Measurements from ENCODE around the gene EHD2. TPM values are rescaled to one million over a fixed set of nuclear protein-coding genes. Genes with fewer than 3 reads are reported as not detected.
"Not testable (repeated sequence)": the region's sequence is repeated elsewhere in the genome, so short reads cannot be mapped to it uniquely, and the experiment has no call there.

The EHD2 gene
- total and polyA plus RNA-seq, 2 of the 13 experiments (the other 11 are each of a cell fraction or from before 2014, with no cell fraction given) = 0.09 to 0.28 TPM

DNA sequence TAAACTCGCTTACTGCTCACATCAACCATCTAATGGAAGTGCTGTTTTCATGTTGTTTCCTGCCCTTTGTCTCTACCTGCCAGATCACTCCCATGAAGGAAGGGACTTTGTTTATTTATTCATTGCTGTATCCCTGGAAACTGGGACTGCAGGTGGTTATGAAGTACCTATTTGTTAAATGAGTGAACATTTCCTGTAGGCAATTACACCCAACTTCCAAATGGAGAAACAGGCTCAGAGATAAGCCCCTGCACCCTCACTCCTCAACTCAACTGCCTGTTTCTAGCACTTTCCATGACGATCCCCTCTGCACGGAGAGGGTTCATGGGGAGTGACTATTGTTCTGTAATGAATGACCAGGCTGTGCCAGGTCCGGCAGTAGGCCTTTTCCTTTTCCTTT, 63.3 kb downstream of the EHD2 start (continued):
- TF ChIP-seq LCORL (IDR thresholded peaks at IDR 0.05) = no peak
- TF ChIP-seq LCORL (CRISPR knock-in tag; IDR thresholded peaks at IDR 0.05) = 0 out of 2 replicates have a peak, but pooled peaks have one; percentile 32
- TF ChIP-seq PPARG (CRISPR knock-in tag; conservative IDR thresholded peaks at IDR 0.05) = 0 out of 2 replicates have a peak, but pooled peaks have one; percentile 27

DNA sequence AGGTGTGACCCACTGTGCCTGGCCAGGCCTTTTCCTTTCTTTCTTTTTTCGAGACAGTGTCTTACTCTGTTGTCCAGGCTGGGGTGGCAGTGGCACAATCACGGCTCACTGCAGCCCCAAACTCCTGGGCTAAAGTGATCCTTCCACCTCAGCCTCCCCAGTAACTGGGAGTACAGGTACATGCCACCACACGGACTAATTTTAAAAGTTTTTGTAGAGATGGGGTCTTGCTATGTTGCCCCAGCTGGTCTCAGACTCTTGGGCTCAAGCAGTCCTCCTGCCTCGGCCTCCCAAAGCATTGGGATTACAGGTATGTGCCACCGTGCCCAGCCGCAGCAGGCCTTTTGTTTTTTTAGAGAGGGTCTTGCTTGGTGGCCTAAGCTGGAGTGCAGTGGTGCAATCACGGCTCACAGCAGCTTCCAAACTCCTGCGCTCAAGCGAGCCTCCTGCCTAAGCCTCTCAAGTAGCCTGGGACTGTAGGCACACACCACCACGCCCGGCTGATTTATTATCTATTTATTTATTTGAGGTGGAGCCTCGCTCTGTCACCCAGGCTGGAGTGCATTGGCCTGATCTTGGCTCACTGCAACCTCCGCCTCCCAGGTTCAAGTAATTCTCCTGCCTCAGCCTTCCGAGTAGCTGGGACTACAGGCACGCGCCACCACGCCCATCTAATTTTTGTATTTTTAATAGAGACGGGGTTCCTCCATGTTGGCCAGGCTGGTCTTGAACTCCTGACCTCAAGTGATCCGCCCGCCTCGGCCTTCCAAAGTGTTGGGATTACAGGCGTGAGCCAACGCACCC, 64.2 kb downstream of the EHD2 start:
- H2AFZ ChIP-seq (ENCODE audit: low read length); intact Hi-C loops (cut with micrococcal nuclease; ENCODE audit: unreplicated experiment); FAIRE-seq; H4K20me1 ChIP-seq (ENCODE audit: insufficient read depth, low read length); DNase-seq (ENCODE audit: low spot score); CTCF ChIA-PET (ENCODE audit: low intra/inter-chr PET ratio, low total read pairs); ATAC-seq; H3K27me3 ChIP-seq (ENCODE audit: control insufficient read depth in 1 of 2, insufficient read depth in 2 of 2, low read length in 2 of 2); in situ Hi-C loops (cut with HindIII; ENCODE audit: extremely low pct_ligation_motif_present, low pct_unique_long_range_greater_than_20kb); H3K9me3 ChIP-seq (ENCODE audit: low read length): not testable (repeated sequence)
- POLR2A ChIA-PET = interaction anchor here (0.8 kb wide), 1 partner anchor 14 kb away, joined by 3 read pairs; no protein-coding TSS in a partner anchor
- H3K27ac ChIP-seq (ENCODE audit: extremely low read length, insufficient read depth, low read length) = peak overlapping the region; percentile 91
- peak overlapping the region; percentile 97 for H3K9ac ChIP-seq (ENCODE audit: insufficient read depth, low read depth, low read length)
- TSS peak; percentile 76 for BruUV-seq (replicated peaks)
- H3K4me1 ChIP-seq (ENCODE audit: insufficient read depth, low read length) = peaks cover 54% of the 10 kb centered on the region
- peak overlapping the region; percentile 88 to 95 (median 93); a peak in 5 of 6 replicates for H3K4me3 ChIP-seq (replicated peaks in 1 of 3; ENCODE audit: insufficient read depth in 1 of 3, low read depth in 2 of 3, low read length in 3 of 3)
- TF ChIP-seq ZNF160 (CRISPR knock-in tag; IDR thresholded peaks at IDR 0.05) = 0 out of 2 replicates have a peak, but pooled peaks have one; percentile 9
- 0 out of 2 replicates have a peak, but pooled peaks have one; percentile 29 for TF ChIP-seq NAIF1 (CRISPR knock-in tag; IDR thresholded peaks at IDR 0.05; ENCODE audit: borderline replicate concordance)
- TF ChIP-seq, protein P1, sequence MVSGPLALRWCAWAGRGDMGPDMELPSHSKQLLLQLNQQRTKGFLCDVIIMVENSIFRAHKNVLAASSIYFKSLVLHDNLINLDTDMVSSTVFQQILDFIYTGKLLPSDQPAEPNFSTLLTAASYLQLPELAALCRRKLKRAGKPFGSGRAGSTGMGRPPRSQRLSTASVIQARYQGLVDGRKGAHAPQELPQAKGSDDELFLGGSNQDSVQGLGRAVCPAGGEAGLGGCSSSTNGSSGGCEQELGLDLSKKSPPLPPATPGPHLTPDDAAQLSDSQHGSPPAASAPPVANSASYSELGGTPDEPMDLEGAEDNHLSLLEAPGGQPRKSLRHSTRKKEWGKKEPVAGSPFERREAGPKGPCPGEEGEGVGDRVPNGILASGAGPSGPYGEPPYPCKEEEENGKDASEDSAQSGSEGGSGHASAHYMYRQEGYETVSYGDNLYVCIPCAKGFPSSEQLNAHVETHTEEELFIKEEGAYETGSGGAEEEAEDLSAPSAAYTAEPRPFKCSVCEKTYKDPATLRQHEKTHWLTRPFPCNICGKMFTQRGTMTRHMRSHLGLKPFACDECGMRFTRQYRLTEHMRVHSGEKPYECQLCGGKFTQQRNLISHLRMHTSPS (CRISPR knock-in tag; IDR thresholded peaks at IDR 0.05; ENCODE audit: low read depth) = 0 out of 2 replicates have a peak, but pooled peaks have one; percentile 2
- 0 out of 2 replicates have a peak, but pooled peaks have one; percentile 19 for TF ChIP-seq ZNF563 (CRISPR knock-in tag; IDR thresholded peaks at IDR 0.05)
- TF ChIP-seq, protein P2, sequence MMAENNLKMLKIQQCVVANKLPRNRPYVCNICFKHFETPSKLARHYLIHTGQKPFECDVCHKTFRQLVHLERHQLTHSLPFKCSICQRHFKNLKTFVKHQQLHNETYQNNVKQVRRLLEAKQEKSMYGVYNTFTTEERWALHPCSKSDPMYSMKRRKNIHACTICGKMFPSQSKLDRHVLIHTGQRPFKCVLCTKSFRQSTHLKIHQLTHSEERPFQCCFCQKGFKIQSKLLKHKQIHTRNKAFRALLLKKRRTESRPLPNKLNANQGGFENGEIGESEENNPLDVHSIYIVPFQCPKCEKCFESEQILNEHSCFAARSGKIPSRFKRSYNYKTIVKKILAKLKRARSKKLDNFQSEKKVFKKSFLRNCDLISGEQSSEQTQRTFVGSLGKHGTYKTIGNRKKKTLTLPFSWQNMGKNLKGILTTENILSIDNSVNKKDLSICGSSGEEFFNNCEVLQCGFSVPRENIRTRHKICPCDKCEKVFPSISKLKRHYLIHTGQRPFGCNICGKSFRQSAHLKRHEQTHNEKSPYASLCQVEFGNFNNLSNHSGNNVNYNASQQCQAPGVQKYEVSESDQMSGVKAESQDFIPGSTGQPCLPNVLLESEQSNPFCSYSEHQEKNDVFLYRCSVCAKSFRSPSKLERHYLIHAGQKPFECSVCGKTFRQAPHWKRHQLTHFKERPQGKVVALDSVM (CRISPR knock-in tag; IDR thresholded peaks at IDR 0.05) = peak; percentile 55; the same call in 1 of the 2 replicates
- peak; percentile 12; the same call in 1 of the 2 replicates for TF ChIP-seq ARNT2 (CRISPR knock-in tag; IDR thresholded peaks at IDR 0.05; ENCODE audit: low read depth)
- peak; percentile 96 for TF ChIP-seq ZNF121 (CRISPR knock-in tag; IDR thresholded peaks at IDR 0.05)
- 0 out of 2 replicates have a peak, but pooled peaks have one; percentile 10 for TF ChIP-seq ZNF333 (CRISPR knock-in tag; IDR thresholded peaks at IDR 0.05; ENCODE audit: borderline replicate concordance)
- 44% methylated on average over 18 of the region's 23 CpGs for WGBS (ENCODE audit: low lambda C conversion rate)
- H3K36me3 ChIP-seq (replicated peaks in 1 of 2; ENCODE audit: control insufficient read depth in 1 of 2, insufficient read depth in 2 of 2, low read length in 2 of 2) = peaks cover 0 to 15% of the 10 kb centered on the region in 2 experiments; a peak in 3 of 5 replicates
- H3K79me2 ChIP-seq (ENCODE audit: insufficient read depth, low read length) = peaks cover 18% of the 10 kb centered on the region
- H3K4me2 ChIP-seq (ENCODE audit: low read depth, low read length) = peak overlapping the region; percentile 94

Data from HepG2 (cell line).